Liver (tissue), 9 donors: ENCODE results near the gene C10orf71. TPM values are rescaled to one million over a fixed set of nuclear protein-coding genes. Genes with fewer than 3 reads are reported as not detected.

Source experiments
- DNase-seq: peaks from one replicate; pipeline ENCODE4 v3.0.0-alpha.2; 2017; ENCODE audit warnings: low spot score
- H3K27ac ChIP-seq, 2 donors: one replicate each; pipeline ENCODE4 v1.7.0; 2013; ENCODE audit warnings: inconsistent platforms in 2 of 2, low read length in 2 of 2, control low read depth in 1 of 2, low read depth in 1 of 2, mild to moderate bottlenecking in 1 of 2
- H3K27me3 ChIP-seq, 4 donors: one replicate each; pipeline versions ENCODE4 v1.6.1 to v1.7.0; 2013; ENCODE audit warnings: low read length in 3 of 4, inconsistent platforms in 1 of 4, mild to moderate bottlenecking in 1 of 4, moderate library complexity in 1 of 4; ENCODE audit not compliant: control insufficient read depth in 4 of 4, insufficient read depth in 4 of 4
- H3K36me3 ChIP-seq, 4 donors: one replicate each; pipeline versions ENCODE4 v1.6.1 to v1.7.0; 2013; ENCODE audit warnings: low read length in 3 of 4, mild to moderate bottlenecking in 3 of 4, low read depth in 1 of 4, moderate library complexity in 1 of 4; ENCODE audit not compliant: control insufficient read depth in 4 of 4, insufficient read depth in 3 of 4
- H3K4me1 ChIP-seq, 4 donors: one replicate each; pipeline versions ENCODE4 v1.6.1 to v1.7.0; 2013; ENCODE audit warnings: low read length in 3 of 4, mild to moderate bottlenecking in 3 of 4, moderate library complexity in 1 of 4; ENCODE audit not compliant: control insufficient read depth in 4 of 4, insufficient read depth in 4 of 4
- H3K4me3 ChIP-seq, 3 donors: one replicate each; pipeline versions ENCODE4 v1.6.1 to v1.7.0; 2013; ENCODE audit warnings: low read length in 3 of 3, control low read depth in 1 of 3, low read depth in 1 of 3, mild to moderate bottlenecking in 1 of 3
- H3K9ac ChIP-seq, 2 donors: one replicate each; pipeline ENCODE4 v1.7.0; 2013; ENCODE audit warnings: low read length in 2 of 2, mild to moderate bottlenecking in 2 of 2, moderate library complexity in 2 of 2, control low read depth in 1 of 2, low read depth in 1 of 2
- H3K9me3 ChIP-seq, 4 donors: one replicate each; pipeline versions ENCODE4 v1.6.1 to v1.7.0; 2013; ENCODE audit warnings: low read length in 3 of 4; ENCODE audit not compliant: control insufficient read depth in 4 of 4
- ATF3 ChIP-seq: IDR thresholded peaks from 2 replicates; pipeline ENCODE4 v1.6.1; 2016; ENCODE audit warnings: antibody characterized with exemption
- EGR1 ChIP-seq, 2 donors: IDR thresholded peaks; 2 replicates each; pipeline ENCODE4 v1.6.1; 2016 to 2018; ENCODE audit warnings: antibody characterized with exemption in 2 of 2, low read depth in 2 of 2
- FOXA1 ChIP-seq: IDR thresholded peaks from 2 replicates; pipeline ENCODE4 v1.6.1; 2016; ENCODE audit warnings: antibody characterized with exemption
- FOXA2 ChIP-seq: IDR thresholded peaks from 2 replicates; pipeline ENCODE4 v1.6.1; 2016; ENCODE audit warnings: antibody characterized with exemption
- GABPA ChIP-seq, 2 donors: IDR thresholded peaks in 1 of 2; conservative IDR thresholded peaks in 1 of 2; 2 replicates each; pipeline ENCODE4 v1.6.1; 2016; ENCODE audit warnings: antibody characterized with exemption in 2 of 2, mild to moderate bottlenecking in 1 of 2, moderate library complexity in 1 of 2
- HNF4A ChIP-seq, 2 donors: conservative IDR thresholded peaks; 2 replicates each; pipeline ENCODE4 v1.6.1; 2016; ENCODE audit warnings: antibody characterized with exemption in 2 of 2, mild to moderate bottlenecking in 2 of 2
- HNF4G ChIP-seq: IDR thresholded peaks from 2 replicates; pipeline ENCODE4 v1.6.1; 2016; ENCODE audit warnings: antibody characterized with exemption
- JUND ChIP-seq, 2 donors: IDR thresholded peaks; 2 replicates each; pipeline ENCODE4 v1.6.1; 2016; ENCODE audit warnings: antibody characterized with exemption in 2 of 2
- MAX ChIP-seq: IDR thresholded peaks from 2 replicates; pipeline ENCODE4 v1.6.1; 2016; ENCODE audit warnings: antibody characterized with exemption
- NR2F2 ChIP-seq: IDR thresholded peaks from 2 replicates; pipeline ENCODE4 v1.6.1; 2016; ENCODE audit warnings: antibody characterized with exemption
- RAD21 ChIP-seq, 2 donors: IDR thresholded peaks; 2 replicates each; pipeline ENCODE4 v1.6.1; 2016; ENCODE audit warnings: antibody characterized with exemption in 2 of 2, mild to moderate bottlenecking in 2 of 2
- REST ChIP-seq: IDR thresholded peaks from 2 replicates; pipeline ENCODE4 v1.6.1; 2016; ENCODE audit warnings: antibody characterized with exemption, mild to moderate bottlenecking
- RXRA ChIP-seq, 2 donors: IDR thresholded peaks; 2 replicates each; pipeline ENCODE4 v1.6.1; 2017 to 2018; ENCODE audit warnings: antibody characterized with exemption in 2 of 2, mild to moderate bottlenecking in 1 of 2
- SP1 ChIP-seq: IDR thresholded peaks from 2 replicates; pipeline ENCODE4 v1.6.1; 2018; ENCODE audit warnings: antibody characterized with exemption, mild to moderate bottlenecking
- TAF1 ChIP-seq: conservative IDR thresholded peaks from 2 replicates; pipeline ENCODE4 v1.6.1; 2016; ENCODE audit warnings: antibody characterized with exemption, mild to moderate bottlenecking
- YY1 ChIP-seq: IDR thresholded peaks from 2 replicates; pipeline ENCODE4 v1.6.1; 2016; ENCODE audit warnings: antibody characterized with exemption, mild to moderate bottlenecking
- ZBTB33 ChIP-seq: IDR thresholded peaks from 2 replicates; pipeline ENCODE4 v1.6.1; 2016; ENCODE audit warnings: antibody characterized with exemption
- WGBS: extraction: QIAGEN DNeasy Blood & Tissue Kit; methylation state at CpG from one replicate; pipeline ENCODE4 v1.1.7; 2013; 5-methylcytosine and 5-hydroxymethylcytosine counted together
- polyA plus RNA-seq, 2 donors: library from polyadenylated mRNA; stranded (reverse) in 1 of 2; unstranded in 1 of 2; fragments of 200-250 nt in 1 of 2; fragments of >200 nt in 1 of 2; fragmentation: Nextera tagmentation in 1 of 2; extraction: Ambion mirVana in 1 of 2; gene quantifications; one replicate each; pipeline versions ENCODE4 v1.2.1 to v1.2.3, GENCODE V29; 2013 to 2015
- total RNA-seq, 2 donors: library from RNA; depleted of rRNA; stranded (reverse); fragments of >200 nt; gene quantifications; one replicate each; pipeline ENCODE4 v1.2.3, GENCODE V29; 2014
- donor health status: healthy.
- donor health status: healthy.
- donor health status: healthy.
- donor health status: healthy.
- donor health status: healthy.

The C10orf71 gene
- total and polyA plus RNA-seq, 4 donors: 0.03 TPM; not detected in 3

GRCh38 chr10:49264177-49264677 lies 34.7 kb upstream of the C10orf71 start (continued):
- TF ChIP-seq REST (no peak), FOXA1 (no peak)

GRCh38 chr10:49265885-49266284 lies 33.1 kb upstream of the C10orf71 start:
- no peak for TF ChIP-seq TAF1
- no peak for TF ChIP-seq RXRA (IDR thresholded peaks at IDR 0.05)
- TF ChIP-seq SP1: no peak
- TF ChIP-seq JUND (IDR thresholded peaks at IDR 0.05): no peak
- no peak for TF ChIP-seq HNF4G
- TF ChIP-seq GABPA (IDR thresholded peaks at IDR 0.05 in 1 of 2, conservative IDR thresholded peaks at IDR 0.05 in 1 of 2): no peak
- no peak for TF ChIP-seq ATF3
- no peak for TF ChIP-seq HNF4A (conservative IDR thresholded peaks at IDR 0.05)
- TF ChIP-seq MAX: no peak
- TF ChIP-seq YY1: no peak
- no peak for TF ChIP-seq FOXA2
- TF ChIP-seq RAD21 (IDR thresholded peaks at IDR 0.05): no peak
- TF ChIP-seq NR2F2: no peak
- H3K27ac ChIP-seq: no peak overlapping the region
- no peaks in the 10 kb centered on the region for H3K27me3 ChIP-seq
- no peaks in the 10 kb centered on the region for H3K36me3 ChIP-seq
- WGBS: 40% methylated on average over 1 of the region's 1 CpG
- no peak for DNase-seq
- H3K9me3 ChIP-seq: peaks cover 0 to 14% (median 4%) of the 10 kb centered on the region in 4 donors
- H3K4me3 ChIP-seq: no peak overlapping the region
- no peaks in the 10 kb centered on the region for H3K4me1 ChIP-seq
- no peak overlapping the region for H3K9ac ChIP-seq

GRCh38 chr10:49268185-49268584 lies 30.8 kb upstream of the C10orf71 start:
- no peaks in the 10 kb centered on the region for H3K4me1 ChIP-seq
- no peaks in the 10 kb centered on the region for H3K36me3 ChIP-seq
- no peak overlapping the region for H3K9ac ChIP-seq
- no peak for TF ChIP-seq EGR1 (IDR thresholded peaks at IDR 0.05; ENCODE audit: low read depth in 2 of 2)
- no peak for TF ChIP-seq FOXA1
- no peak for TF ChIP-seq HNF4A (conservative IDR thresholded peaks at IDR 0.05)
- TF ChIP-seq ZBTB33: no peak
- DNase-seq: no peak
- H3K9me3 ChIP-seq: peaks cover 0 to 14% (median 4%) of the 10 kb centered on the region in 4 donors
- no peak overlapping the region for H3K4me3 ChIP-seq
- whole genome bisulfite sequencing: 82% methylated on average over 2 of the region's 2 CpGs
- H3K27ac ChIP-seq: no peak overlapping the region
- H3K27me3 ChIP-seq: no peaks in the 10 kb centered on the region
